Hematopoietic multipotent progenitor cell treated with erythropoietin and hydrocortisone succinate and interleukin-3 and kit ligand, for 8 days (in vitro differentiated cells): ENCODE data around the gene SPATA12.

Experiments
- DNase-seq: peaks from one replicate; pipeline ENCODE4 v3.0.0-alpha.2; 2015

SPATA12 gene, protein sequence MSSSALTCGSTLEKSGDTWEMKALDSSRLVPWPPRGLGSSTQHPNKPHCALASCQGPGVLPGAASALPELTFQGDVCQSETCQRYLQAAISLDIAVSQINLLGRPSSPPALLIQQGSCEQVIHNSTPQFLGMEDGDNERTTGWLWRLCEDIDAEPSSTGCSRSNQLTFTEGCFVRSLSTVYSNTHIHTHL

DNA sequence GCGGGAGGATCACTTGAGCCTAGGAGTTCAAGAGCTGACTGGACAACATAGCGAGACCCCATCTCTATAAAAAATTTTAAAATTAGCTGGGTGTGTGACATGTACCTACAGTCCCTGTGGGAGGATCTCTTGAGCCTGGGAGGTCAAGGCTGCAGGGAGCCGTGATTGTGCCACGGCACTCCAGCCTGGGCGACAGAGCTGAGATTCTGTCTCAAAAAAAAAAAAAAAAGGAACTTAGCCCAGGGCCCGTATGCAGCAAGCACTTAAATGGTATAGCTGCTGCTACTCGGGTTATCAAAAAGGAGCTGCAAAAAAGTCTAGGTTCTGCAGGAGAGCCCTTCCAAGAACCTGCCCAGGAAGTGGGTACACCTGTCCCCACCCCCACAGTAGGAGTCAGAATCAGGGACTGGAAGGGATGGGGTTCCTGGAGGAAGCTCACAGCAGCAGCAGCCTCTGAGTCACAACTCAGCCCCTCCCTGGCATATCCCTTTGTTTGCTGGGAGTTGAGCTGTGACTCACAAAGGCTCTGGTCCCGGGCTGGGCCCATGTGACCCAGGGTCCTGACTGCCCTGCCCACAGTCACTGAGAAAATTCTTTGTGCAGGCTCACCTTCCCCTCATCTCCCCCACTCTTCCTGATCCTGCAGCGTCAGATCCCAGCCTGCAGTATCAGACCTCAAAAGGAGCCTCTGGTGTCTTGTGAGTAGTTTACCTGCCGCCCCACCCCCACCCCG lies at the start of gene SPATA12:
Gene SPATA12, plus strand, starts transcription at position 576 of the 733 bp plus-strand sequence. CDS start 13,031 bp downstream, outside the sequence.
- DNase-seq: peak; percentile 38

DNA sequence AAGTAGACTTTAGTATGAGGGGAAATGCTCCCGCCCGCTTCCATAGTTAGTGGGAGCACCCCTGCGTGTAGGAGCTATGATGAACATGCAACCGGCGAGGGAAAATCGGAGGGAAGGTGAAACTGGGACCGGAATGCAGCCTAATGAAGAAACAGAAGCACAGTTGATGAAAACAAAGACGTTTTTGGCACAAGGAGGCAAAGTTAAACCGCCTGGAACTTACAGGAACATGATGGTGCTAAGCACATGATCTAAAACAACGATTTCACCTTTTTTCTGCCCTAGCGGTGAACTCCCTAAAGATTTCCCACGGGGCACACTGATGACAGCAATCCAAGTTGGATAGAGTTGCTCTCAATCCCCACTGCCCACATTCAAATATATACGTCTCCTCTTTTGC lies 49.4 kb upstream of the SPATA12 start:
- DNase-seq: no peak

DNA sequence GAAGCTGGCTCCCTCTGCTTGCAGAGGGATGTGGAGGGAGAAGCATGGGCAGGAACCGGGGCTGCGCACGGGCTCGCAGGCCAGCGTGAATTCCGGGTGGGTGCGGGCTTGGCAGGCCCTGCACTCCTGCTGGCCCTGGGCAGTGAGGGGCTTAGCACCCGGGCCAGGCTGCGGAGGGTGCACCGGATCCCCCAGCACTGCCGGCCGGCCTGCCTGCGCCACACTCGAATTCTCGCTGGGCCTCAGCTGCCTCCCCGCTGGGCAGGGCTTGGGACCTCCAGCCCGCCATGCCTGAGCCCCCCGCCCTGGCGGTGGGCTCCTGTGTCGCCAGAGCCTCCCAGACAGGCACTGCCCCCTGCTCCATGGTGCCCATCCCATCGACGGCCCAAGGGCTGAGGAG lies 47.6 kb upstream of the SPATA12 start:
- no peak for DNase-seq

DNA sequence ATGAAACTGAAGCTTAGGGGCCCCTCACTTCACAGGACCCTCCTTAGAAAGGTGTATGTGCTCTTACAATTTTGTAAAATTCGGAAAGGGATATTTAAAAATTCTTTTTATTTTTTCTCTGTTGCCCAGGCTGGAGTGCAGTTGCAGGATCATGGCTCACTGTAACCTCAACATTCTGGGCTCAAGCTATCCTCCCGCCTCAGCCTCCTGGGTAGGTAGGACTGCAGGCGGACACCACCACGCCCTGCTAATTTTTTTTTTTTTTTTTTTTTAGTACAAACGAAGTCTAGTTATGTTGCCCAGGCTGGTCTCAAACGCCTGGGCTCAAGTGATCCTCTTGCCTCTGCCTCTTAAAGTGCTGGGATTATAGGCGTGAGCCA lies 45.1 kb upstream of the SPATA12 start:
- DNase-seq: no peak

DNA sequence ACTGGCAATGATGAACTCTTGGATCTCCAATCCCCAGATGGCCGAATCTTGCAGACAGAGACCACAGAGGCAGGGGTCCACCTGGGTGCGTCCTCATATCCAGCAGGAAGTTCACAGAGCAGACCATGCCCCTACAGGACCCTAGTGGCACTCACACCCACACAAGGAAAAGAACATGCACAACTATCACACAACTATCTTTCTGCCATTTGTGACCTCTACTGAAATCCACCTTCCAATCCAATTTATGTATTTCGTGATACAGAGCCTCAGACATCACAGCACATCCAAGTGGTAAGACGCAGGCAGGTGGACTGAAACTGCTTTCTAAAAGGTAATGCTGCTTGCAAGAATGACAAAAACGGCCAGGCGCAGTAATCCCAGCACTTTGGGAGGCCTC lies 44.6 kb upstream of the SPATA12 start:
- DNase-seq: no peak

DNA sequence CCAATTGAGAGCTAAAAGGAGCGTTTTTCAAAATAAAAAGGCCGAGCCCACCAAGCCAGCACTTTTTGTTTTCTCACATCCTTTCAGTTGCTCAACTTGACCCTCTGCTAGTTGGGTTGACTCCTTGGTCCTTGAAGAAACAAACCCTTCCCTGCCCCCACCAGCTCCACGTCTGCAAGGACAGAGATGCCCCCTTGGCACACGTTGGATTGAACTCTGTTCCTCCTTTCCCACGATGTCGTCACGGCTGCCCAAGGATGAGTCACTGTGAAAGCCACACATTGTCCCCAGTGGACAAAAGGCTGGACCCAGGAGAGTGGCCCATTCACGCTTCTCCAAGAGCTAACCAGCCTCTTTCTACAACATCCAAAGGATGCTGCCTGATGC lies 43.0 kb upstream of the SPATA12 start:
- no peak for DNase-seq

DNA sequence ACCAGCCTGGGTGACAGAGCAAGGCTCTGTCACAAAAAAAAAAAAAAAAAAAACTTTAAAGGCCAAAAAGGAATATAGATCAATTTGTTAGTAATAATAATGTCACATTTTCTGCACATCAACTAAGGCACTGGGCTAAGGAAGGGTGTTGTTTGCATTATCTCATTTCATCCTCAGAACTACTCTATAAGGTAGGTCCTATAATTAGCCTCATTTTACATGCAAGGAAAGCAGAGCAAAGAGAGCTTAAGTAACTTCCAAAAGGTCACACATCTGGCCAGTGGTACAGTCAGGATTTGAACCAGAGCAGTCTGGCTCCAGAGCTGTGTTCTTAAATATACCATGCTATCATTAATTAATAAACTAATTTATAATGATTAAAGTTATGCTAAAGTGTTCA lies 42.2 kb upstream of the SPATA12 start:
- DNase-seq: no peak

DNA sequence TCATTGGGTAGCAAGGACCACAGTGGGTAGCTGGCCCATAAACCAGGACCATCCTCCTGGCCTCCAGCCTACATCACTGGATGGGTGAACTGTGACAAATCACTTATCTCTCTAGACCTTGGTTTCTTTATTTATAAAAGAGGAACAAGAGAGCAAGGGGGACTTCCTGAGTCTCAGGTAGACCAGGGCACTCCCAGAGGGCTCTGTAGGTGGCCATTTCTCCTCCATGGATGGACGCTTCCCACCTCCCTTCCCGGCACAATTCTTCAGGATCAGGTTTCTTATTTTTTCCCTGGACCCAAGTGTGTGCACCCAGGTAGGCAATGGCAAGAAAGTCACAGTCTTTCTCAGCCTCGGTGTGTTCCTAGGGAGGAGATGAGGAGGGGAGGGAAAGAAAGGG lies 41.4 kb upstream of the SPATA12 start:
- DNase-seq: no peak

DNA sequence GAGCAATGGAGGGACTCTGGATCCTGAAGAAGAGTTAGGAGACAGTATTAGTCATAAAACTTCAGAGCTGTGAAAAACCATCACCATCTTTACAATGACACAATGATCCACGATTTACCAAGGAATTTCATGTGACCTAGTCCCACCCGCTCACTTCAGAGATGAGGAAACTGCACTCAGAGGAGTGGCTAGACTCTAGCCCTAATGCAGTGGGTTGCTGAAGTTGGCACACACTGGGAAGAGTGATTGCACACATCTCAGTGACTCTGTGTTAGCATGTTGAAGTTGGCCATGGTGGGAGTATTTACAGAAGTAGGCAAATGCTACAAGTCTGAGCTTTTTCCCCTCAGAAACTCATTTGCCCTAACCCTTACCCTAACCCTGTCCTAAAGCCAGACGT lies 35.2 kb upstream of the SPATA12 start:
- no peak for DNase-seq

DNA sequence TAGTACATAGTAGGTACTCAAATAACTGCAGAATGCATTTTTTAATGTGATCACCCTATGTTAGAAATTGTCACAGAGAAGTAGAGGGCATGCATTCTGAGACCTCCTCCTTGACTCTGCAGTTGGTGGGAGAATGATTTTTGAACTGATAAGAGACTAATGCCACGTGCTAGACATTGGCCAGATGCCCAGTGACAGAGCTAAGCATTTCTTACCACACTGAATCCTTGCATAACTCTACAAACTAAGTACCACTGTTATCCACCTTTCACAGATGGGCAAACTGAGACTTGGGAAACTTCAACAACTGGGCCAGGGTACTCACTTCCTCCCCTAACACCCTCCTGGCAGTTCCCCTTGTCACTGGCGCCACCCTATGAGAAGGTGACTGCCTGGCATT lies 33.5 kb upstream of the SPATA12 start:
- DNase-seq: peak; percentile 60

DNA sequence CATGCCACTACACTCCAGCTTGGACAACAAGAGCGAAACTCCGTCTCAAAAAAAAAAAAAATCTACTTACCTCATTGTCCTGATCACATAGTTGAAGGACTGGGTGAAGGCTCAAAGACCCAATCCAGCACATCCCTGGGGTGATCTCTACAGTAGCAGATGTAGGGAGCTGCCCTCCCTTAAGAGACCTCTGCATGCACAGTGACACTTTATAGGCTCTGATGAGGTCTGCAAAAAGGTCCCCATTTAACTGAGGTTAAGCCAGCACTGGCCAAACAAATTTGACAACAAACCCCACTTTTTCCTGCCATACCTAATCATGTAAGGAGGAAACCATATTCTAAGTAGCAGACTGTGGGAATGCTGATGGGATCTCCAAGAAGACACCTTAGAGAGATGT lies 31.1 kb upstream of the SPATA12 start:
- no peak for DNase-seq

DNA sequence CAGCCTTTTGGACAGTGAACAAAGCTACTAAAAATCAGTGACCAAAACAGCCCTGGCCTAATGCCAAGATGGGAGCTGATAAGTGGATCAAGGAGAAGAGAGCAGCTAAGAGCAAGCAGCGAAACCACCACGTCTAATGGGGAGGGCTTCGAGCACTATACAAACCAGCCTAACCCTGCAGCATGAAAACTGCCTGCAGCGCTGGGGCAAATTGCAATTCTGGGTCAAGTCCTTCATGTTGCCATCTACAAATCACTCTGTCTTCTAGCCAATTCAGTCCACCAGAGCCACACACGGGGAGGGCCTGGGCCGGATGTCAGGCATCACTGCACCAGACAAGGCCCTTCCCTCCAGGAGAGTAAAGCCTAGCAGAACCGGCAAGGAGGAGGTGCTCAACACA lies 30.5 kb upstream of the SPATA12 start:
- no peak for DNase-seq

DNA sequence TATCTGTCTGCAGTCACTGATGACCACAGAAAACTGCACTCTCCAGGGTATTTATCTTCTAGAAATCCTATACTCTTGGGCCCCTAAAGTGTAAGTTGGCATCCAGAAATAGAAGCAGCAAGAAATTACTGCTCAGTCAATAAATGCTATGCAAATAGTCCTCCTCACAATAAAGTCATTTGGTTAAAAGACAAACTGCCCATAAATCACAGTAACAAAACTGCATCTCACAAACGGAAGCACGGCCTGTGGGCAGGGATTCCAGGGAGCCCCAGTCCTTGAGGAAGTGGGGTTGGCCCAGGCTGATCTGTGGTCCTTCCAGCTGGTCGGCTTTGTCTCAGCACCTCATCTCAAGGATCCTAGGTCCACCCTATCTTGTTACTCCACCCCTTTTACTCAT lies 29.7 kb upstream of the SPATA12 start:
- DNase-seq: no peak

DNA sequence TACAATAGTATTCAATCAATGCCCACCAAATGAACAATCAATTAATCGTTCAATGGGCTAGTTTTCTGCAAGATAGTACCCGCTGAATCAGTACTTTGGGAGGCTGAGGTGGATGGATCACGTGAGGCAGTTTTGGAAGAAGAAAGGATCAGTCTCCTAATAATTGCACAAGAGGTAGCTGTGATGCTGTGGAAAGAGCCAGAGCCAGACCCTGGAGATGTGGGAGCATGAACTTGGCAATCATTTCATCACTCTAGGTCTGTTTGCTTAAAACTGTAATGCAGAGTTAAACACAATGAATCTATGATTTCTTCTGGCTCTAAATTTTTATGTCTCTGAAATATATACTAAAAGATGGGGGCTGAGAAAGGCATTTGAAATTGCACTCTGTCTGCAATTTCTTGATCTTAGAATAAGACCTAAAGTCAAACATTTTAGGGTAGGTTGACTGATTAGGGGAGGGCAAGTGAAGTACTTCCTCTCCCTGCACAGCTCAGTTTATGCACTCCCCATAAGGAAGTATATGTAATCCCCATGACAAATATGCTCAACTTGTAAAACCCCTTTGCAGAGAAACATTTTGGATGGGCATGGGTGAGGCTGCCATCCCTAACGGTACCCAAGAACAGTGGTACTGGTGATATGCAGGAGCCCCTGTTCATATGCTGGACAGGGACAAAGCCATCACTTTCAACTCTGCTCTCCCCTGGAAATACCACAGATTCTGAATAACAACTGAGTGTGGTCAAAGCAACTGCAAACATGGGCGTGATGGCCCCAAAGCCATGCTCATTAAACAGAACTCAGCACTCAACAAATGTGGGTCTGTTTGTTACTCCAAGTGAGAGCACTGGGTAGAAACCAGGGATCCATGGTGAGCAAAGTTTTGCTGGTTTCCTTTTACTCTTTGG lies 28.6 kb upstream of the SPATA12 start:
- no peak for DNase-seq

DNA sequence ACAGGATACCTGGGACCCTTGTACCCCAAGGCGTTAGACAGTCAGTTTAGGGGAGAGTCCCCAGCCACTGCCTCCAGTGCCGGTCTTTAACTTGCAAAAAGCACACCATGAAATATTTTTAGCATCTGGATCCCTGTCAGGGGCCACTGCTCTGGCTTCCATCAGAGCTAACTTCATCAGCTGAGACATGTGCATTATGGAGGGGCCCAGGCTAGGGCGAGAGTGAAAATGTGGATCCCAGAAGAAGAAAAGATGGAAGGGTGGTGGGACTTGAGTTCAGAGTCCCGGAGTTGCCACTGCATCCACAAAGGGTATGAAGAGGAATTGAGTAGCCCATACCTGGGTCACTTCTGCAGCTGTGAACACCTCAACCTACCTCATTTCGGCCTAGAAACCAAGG lies 23.5 kb upstream of the SPATA12 start:
- no peak for DNase-seq

DNA sequence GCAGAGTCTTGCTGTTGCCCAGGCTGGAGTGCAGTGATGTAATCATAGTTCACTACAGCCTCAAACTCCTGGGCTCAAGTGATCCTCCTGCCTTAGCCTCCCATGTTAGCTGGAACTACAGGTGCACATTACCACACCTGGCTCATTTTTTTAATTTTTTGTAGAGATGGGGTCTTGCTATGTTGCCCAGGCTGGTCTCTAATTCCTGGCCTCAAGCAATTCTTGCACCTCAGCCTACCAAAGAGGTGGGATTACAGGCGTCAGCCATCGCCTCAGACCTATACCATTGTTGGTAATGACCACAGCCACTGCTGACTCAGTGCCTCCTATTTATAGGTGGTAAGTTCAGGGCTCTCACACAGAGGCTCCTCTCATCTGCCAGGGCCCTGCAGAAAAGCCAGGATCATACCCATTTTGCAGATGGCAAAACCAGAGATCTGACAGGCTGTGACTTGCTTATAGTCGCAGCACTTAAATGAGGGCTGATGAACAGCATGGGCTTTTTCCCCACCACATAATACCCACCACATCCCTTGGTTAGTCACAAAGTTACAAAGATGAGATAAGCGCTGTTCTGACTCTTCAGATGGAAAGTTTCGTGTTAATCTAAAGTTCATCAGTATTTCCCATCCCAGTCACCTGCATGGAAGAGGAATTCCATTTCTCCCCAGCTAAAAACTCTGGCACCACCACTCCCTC lies 21.8 kb upstream of the SPATA12 start:
- no peak for DNase-seq

DNA sequence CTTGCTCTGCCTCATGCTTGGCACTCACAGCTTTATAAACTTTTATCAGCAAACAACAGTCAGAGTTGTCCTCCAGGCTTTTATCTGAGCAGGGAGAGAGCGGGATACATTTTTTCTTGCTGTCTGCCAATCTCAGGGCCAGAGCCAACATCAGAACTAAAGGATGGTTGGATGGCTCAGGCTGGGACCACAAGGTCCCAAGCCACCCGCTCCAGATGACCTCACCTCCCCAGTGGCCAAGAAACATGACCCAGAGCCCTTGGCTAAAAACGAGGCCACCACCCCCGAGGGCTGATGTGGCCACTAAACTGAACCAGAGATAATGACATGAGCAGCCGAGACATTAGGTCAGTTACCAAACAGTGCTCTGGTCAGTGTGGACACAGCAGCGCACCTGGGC lies 18.8 kb upstream of the SPATA12 start:
- peak; percentile 14 for DNase-seq

DNA sequence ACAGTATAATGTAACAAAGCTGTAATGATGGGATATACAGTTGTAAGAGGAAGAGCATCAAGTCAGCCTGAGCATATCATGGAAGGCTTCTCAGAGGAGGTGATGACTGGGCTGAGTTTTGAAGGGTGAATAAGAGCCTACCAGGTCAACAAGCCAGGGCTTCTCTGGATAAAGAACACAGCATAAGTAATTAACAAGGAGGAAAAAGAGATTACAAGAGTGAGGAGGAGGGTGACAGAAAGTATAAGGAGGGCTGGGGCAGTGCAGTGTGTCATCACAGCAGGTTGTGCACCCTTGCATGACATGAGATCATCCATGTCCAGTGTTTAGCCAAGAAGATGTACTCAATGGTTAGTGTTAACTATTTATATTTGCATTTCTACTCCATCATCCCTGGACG lies 16.9 kb upstream of the SPATA12 start:
- DNase-seq: no peak

DNA sequence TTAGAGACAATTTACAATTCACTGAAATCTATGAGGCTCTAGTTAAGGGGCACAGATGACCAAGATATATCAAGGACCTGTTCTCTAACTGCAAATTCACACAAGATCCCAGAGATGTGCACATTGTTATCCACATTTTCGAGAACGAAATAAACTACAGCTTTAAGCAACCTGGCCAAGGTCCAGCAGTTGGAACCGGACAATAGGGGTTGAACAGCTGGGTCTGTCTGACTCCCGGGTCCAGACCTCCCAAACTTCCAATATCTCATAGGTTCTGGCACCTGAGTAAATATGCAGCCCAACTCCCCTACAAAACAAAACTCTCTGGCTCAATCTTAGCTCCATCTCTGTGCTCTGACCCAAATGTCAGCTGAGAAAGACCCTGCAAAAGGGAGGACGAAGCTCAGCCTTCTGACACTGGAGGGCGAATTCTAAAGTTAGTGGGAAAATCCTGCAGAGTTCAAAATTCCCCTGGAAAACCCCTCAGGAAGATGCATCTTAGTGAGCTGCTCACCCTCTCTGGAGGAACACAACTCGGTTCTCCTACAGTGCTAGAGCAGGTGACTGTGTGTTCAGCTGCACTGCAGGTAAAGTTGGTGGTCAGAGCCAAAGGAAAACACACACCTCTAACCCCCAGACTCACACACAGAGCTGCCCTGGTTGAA lies 14.2 kb upstream of the SPATA12 start:
- no peak for DNase-seq

DNA sequence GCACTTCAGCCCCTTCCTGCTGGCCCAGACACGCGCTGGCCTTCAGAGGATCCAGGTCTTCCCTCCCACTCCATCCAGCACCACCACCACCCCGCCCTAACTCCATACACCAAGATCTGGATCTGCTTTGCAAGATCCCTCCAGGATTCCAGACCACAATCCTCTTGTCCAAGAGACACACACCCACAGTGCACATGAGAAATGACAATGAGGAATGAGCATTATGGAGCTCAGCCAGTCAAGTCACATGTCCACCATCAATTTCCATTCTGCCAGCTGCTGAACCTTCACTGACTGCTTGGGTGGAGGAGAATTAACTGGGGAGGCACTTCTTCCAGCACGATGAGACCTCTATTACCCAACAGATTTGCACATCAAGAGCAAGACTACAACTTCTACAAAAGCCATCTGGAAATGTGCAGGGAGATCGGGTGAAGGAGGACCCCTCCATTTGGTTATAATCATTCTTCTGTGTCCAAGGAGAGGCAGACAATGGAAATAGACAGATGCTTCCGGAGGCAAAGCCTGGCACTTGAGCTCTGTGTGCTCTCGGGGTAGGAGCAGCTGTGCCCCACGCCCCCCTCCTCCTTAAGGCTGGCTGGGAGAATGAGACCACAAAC lies 12.3 kb upstream of the SPATA12 start:
- DNase-seq: no peak

DNA sequence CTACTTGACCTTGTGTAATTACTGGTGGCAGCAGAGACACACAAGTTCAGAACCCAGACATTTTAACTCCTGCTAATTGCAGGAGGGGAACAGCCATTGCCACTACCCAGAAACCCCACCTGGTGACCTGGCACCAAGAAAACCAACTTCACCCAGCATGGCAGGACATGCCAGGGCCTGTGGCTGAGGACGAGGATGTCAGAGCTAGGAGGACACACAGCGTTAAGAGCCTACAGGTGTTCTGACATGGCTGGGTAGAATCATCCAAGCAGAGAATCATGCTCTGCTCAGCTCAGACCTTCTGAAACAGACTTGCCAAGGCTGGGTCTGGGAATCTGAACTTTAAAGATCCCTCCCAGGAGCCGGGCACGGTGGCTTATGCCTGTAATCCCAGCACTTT lies 11.7 kb upstream of the SPATA12 start:
- DNase-seq: no peak

DNA sequence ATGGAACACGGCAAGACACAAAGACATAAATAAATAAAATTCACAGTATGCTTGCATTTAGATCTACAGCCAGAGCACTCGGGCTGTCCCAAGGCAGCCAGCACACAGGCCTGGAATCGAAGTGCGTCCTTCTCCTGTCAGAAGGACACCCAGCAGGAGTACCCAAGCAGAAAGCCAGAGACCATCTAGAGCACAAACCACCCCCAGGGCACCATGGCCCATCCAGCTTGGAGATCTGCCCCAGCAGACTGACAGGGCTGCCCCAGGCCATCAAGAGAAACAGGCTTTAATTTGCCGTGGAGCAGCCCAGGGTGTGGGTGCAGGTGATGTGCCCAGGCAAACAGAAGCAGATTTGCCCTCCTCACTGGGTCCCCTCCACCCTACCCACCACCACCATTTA lies 7.8 kb upstream of the SPATA12 start:
- no peak for DNase-seq
